TTC549 (cell line): Measurements from ENCODE around the gene SNX11.
A peak's percentile ranks its signal among the peaks of the same experiment; 100 is the strongest.

Source experiments
- FAIRE-seq: peaks from 2 replicates; lab custom pipeline; 2012; peaks lifted over from hg19 to GRCh38; lab: Jason Lieb, UNC

The SNX11 gene

DNA sequence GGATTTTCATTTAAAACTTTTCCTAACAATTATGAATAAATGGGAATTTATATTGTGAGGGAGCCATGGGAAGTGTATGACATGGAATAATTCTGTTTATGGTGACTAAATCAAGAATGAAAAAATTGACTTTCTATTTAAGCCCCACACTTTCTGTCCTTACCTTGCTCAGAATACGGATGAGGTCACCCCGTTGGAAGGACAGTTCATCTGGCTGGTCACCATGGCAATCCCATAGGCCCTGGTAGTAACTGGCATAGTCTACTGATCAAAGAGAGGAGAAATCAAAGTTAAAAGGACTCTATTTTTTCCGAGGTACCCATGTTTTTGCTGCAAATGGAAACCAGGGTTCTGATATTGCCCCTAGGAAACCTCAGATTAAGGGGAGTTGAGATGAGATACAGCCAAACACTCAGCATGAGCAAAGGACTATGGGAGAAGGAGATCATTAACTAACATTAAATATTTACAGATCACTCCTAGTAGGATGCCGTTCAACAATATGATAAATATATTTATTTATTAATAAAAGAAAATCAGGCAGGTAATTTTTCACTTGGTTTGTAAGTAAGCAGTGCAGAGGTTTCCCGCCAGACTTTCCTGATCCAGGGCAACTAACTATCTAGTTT lies 54.9 kb downstream of the SNX11 start:
- no peak for FAIRE-seq

DNA sequence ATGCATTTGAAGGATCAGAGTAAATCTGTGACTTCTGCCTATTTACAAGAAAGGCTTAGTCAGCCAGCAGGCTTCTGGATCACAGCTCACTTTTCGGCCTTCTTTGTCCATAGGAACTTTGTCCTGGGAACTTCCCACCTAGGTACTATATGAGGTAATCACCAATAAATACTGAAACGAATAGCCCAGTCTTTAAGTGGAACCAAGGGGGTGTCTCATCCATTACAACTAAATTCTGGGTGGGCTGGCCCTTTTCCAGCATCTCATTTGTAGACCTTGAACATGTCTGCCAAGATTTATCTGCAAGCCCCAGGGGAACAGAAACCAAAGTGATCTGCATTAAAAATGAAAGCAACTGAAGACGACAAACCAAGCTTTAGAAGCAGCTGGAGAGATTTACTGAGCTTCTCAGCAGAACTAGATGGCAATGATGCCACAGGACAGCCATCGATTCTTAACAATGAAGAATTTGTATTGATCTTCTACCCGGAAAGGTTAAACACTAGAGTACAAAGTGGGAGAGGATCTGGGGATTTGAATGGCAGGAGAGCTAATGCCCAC lies 55.5 kb downstream of the SNX11 start:
- no peak for FAIRE-seq

DNA sequence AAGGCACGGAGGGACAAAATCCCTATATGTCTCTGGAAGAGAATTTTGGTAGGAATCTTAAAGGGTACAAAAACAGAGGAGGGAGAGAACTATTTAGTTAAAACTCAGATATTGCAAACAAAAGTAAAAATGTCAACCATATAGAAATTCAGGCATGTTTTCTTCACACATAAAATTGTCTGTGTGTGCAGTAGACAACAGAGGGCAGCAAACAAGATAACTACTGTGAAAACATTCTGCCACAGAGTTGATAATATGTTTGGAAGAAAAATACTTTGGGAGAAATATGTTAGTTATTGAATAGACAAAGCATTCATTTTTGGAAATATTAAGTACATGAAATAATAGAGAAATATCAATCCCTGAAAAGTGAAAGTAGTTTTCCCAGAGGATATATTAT lies 56.2 kb downstream of the SNX11 start:
- peak; percentile 68 for FAIRE-seq

DNA sequence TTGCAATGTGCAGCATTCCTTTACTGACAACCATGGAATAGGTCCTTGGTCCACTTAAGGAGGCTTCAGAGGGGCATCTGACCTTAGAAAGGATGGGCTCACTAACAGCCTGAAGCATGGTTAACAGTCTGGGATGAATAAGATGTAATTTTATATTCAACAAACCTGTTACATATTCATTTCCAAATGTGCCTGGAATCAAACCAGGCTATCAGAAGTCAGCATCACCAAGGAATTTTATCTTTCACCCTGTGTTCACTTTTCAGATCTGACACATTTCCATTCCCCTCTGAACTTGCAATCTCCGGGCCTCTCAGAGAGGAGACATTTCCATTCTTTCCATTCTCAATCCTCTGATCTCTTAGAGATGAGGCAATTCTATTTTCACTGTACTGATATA lies 62.4 kb downstream of the SNX11 start:
- no peak for FAIRE-seq
